ENCODE measurements around the gene BMP6. TPM values are rescaled to one million over a fixed set of nuclear protein-coding genes. Genes with fewer than 3 reads are reported as not detected.

The BMP6 gene
- total RNA-seq, 1 experiment from 2014 or later: 1.6 TPM

DNA sequence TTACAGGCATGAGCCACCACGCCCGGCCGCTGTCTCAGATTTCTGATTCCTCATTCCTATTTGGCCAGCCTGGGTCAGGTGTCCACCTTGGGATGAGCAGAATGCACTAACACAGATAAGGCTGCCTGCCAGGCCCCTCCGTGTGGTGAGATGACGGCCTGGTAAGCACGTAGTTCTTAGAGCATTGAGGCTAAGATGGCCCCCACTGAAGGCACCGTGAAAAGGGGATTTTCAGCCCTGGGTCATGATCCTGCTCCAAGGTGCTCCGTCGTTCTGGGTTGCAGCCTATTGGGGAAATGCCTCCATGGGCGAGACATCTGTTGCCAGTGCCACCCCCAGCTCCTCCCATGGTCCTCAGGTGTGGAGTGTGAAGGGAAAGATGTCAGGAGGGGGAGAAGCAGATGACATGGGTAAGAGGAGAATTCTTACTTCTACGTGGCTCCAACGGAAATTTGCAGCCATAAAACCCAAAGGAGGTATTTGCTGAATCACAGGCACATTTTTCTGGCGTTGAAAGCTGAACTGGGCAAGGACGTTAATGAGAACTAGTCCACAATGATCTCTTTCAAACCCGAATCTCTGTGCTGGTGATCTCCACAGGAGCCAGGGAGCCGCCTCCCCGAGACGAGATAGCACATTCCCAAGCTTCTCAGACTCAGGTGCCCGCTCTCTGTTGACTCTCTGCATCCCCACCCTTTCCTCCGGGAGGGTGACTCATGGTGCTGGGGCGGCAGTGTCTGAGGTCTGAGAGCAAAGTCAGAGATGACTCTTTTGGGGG is 34.0 kb upstream of the BMP6 start:
- no peaks in the 10 kb centered on the region for H3K36me3 ChIP-seq (ENCODE audit: control insufficient read depth in 1 of 2, insufficient read depth in 2 of 2, low read length in 2 of 2)
- peak overlapping the region; percentile 93 for H3K4me2 ChIP-seq (ENCODE audit: low read length)
- POLR2A ChIA-PET: no interaction called here
- no peaks in the 10 kb centered on the region for H3K79me2 ChIP-seq (ENCODE audit: insufficient read depth, low read length)
- CTCF ChIA-PET: interaction anchor here (0.7 kb wide), 1 partner anchor 367 kb away, joined by 3 read pairs; no protein-coding TSS in a partner anchor
- ATAC-seq (peak; percentile 92), DNase-seq (ENCODE audit: low read depth, low spot score) (peak; percentile 71)
- RAD21 ChIA-PET (ENCODE audit: low non-redundant PET in 1 of 2, low total read pairs in 2 of 2, uncharacterized antibody in 2 of 2, unreplicated experiment in 2 of 2): no interaction called here
- no peaks in the 10 kb centered on the region for H3K27me3 ChIP-seq (ENCODE audit: insufficient read depth, low read length)
- TF ChIP-seq CEBPB (IDR thresholded peaks at IDR 0.05; ENCODE audit: low read depth) (no peak; the same call in 1 of the 2 replicates), JUND (IDR thresholded peaks at IDR 0.05) (peak; percentile 88), SRF (IDR thresholded peaks at IDR 0.05; ENCODE audit: low read depth) (no peak), RAD21 (IDR thresholded peaks at IDR 0.05; ENCODE audit: low read depth) (no peak; the same call in 1 of the 2 replicates), SIN3A (IDR thresholded peaks at IDR 0.05; ENCODE audit: low read depth) (peak; percentile 69; the same call in 1 of the 2 replicates), MAX (IDR thresholded peaks at IDR 0.05) (peak; percentile 68), POLR2AphosphoS5 (IDR thresholded peaks at IDR 0.05; ENCODE audit: low read depth, low read length) (peak; percentile 55), CBX3 (IDR thresholded peaks at IDR 0.05; ENCODE audit: low read depth) (peak; percentile 71), TCF7L2 (IDR thresholded peaks at IDR 0.05; ENCODE audit: borderline replicate concordance, extremely low read depth, insufficient read depth, insufficient read length) (peak; percentile 60), EGR1 (IDR thresholded peaks at IDR 0.05; ENCODE audit: low read depth) (peak; percentile 51; the same call in 1 of the 2 replicates), ZFX (IDR thresholded peaks at IDR 0.05) (no peak), EZH2 (IDR thresholded peaks at IDR 0.05) (no peak), SP1 (IDR thresholded peaks at IDR 0.05; ENCODE audit: low read depth) (peak; percentile 69), FOSL1 (IDR thresholded peaks at IDR 0.05; ENCODE audit: low read depth) (peak; percentile 86), ELF1 (IDR thresholded peaks at IDR 0.05; ENCODE audit: borderline replicate concordance, low read depth) (no peak), YY1 (IDR thresholded peaks at IDR 0.05; ENCODE audit: extremely low read depth, insufficient replicate concordance, low read depth, low read length) (peak; percentile 30)
- H3K9me3 ChIP-seq (ENCODE audit: control insufficient read depth in 1 of 2, insufficient read depth in 1 of 2, low read depth in 1 of 2, low read length in 2 of 2): no peaks in the 10 kb centered on the region
- H3K4me1 ChIP-seq (ENCODE audit: control insufficient read depth in 1 of 2, insufficient read depth in 2 of 2, low read length in 2 of 2): peaks cover 14 to 29% of the 10 kb centered on the region in 2 experiments
- peak overlapping the region; percentile 93 for H2AFZ ChIP-seq (ENCODE audit: low read depth, low read length, poor library complexity, severe bottlenecking)
- H3K9ac ChIP-seq (ENCODE audit: low read length): peak overlapping the region; percentile 60
- BruUV-seq (replicated peaks): no TSS peak
- H3K4me3 ChIP-seq (replicated peaks in 1 of 2; ENCODE audit: low read depth in 1 of 2, low read length in 2 of 2): peak overlapping the region; percentile 41 to 57
- peak overlapping the region; percentile 61 for H3K27ac ChIP-seq (ENCODE audit: low read depth, low read length)
- H3K9me2 ChIP-seq (ENCODE audit: insufficient read depth): no peaks in the 10 kb centered on the region
- H4K20me1 ChIP-seq (ENCODE audit: insufficient read depth): no peaks in the 10 kb centered on the region
- intact Hi-C loops (cut with micrococcal nuclease): no loop called here

Measured in HCT116 (cell line).